GM19438 (cell line): ENCODE measurements around the gene SH3RF1.
A peak's percentile ranks its signal among the peaks of the same experiment; 100 is the strongest.

ENCODE experiments used
- ATAC-seq: cut with Tn5 transposase; IDR thresholded peaks from one replicate; pipeline ENCODE4 v1.9.1; 2021; ENCODE audit warnings: low read depth; ENCODE audit not compliant: unreplicated experiment

The SH3RF1 gene

GRCh38 chr4:169080981-169081380 lies 189.8 kb downstream of the SH3RF1 start:
- no peak for ATAC-seq

- ATAC-seq, result peak; percentile 89
These were observed 190.6 kb downstream of the SH3RF1 start for GRCh38 chr4:169079942-169080827.

GRCh38 chr4:169074117-169074516 lies 196.6 kb downstream of the SH3RF1 start:
- ATAC-seq, result no peak

- no peak for ATAC-seq
These were observed 199.0 kb downstream of the SH3RF1 start for GRCh38 chr4:169071747-169072146.

- ATAC-seq, result peak; percentile 62
These were observed 199.9 kb downstream of the SH3RF1 start for GRCh38 chr4:169070895-169071218.

GRCh38 chr4:169070071-169070894 lies 200.5 kb downstream of the SH3RF1 start:
- peak; percentile 49 for ATAC-seq

- peak; percentile 49 for ATAC-seq
These were observed 202.3 kb downstream of the SH3RF1 start for GRCh38 chr4:169068423-169068822.

- no peak for ATAC-seq
These were observed 203.8 kb downstream of the SH3RF1 start for GRCh38 chr4:169066934-169067333.

- ATAC-seq, result no peak
These were observed 206.5 kb downstream of the SH3RF1 start for GRCh38 chr4:169064296-169064695.

GRCh38 chr4:169063441-169063840 lies 207.3 kb downstream of the SH3RF1 start:
- ATAC-seq, result no peak

- no peak for ATAC-seq
These were observed 207.9 kb downstream of the SH3RF1 start for GRCh38 chr4:169062897-169063244.

GRCh38 chr4:169061386-169061785 lies 209.4 kb downstream of the SH3RF1 start:
- ATAC-seq, result no peak

- no peak for ATAC-seq
These were observed 210.2 kb downstream of the SH3RF1 start for GRCh38 chr4:169060391-169061091.

- ATAC-seq, result no peak
These were observed 211.2 kb downstream of the SH3RF1 start for GRCh38 chr4:169059306-169060211.

- ATAC-seq, result no peak
These were observed 212.4 kb downstream of the SH3RF1 start for GRCh38 chr4:169058312-169058711.

GRCh38 chr4:169054879-169055278 lies 215.9 kb downstream of the SH3RF1 start:
- no peak for ATAC-seq

GRCh38 chr4:169052594-169052945 lies 218.2 kb downstream of the SH3RF1 start:
- ATAC-seq, result no peak

- no peak for ATAC-seq
These were observed 218.8 kb downstream of the SH3RF1 start for GRCh38 chr4:169051761-169052593.
